ENCODE measurements around the gene SERPING1. TPM values are rescaled to one million over a fixed set of nuclear protein-coding genes. Genes with fewer than 3 reads are reported as not detected.
A peak's percentile ranks its signal among the peaks of the same experiment; 100 is the strongest.

Gene SERPING1
- total RNA-seq: 0.65 and 13.7 TPM in 2 replicates

GRCh38 chr11:57597461-57597915 is at the start of gene SERPING1:
Gene SERPING1 (plus strand): TSS chr11:57597685. CDS start chr11:57598271, 586 bp downstream.

GRCh38 chr11:57567515-57568329 is 29.8 kb upstream of the SERPING1 start, which contains the start of gene UBE2L6:
Gene UBE2L6 (minus strand): TSS chr11:57567672. CDS start chr11:57567611, 61 bp downstream.

GRCh38 chr11:57649826-57650738 is 52.6 kb downstream of the SERPING1 start, which contains the start of gene YPEL4:
Gene YPEL4 (minus strand): TSS chr11:57649912. CDS start chr11:57647107, 2,805 bp downstream.

GRCh38 chr11:57657194-57658022 is 59.9 kb downstream of the SERPING1 start, which contains the start of gene CLP1:
Gene CLP1 (plus strand): TSS chr11:57657762. CDS start chr11:57659477, 1,715 bp downstream.

Small RNAs within 50 kb of the gene (small RNA-seq; reads per million reads assigned to genes)
- 2,432 reads per million, percentile 100 among the genes with 10 or more reads in this experiment for gene MIR130A

Other genes starting within 250 kb of the SERPING1 start
- not detected in 2 replicates for gene PRG3, start 216.5 kb upstream of the SERPING1 start, total RNA-seq
- not detected in 2 replicates for gene PRG2, start 207.0 kb upstream of the SERPING1 start, total RNA-seq
- 5.9 and 6.2 TPM in 2 replicates for gene SLC43A3, start 170.6 kb upstream of the SERPING1 start, total RNA-seq
- gene RTN4RL2, start 137.2 kb upstream of the SERPING1 start, total RNA-seq: 0.22 TPM in 1 of 2 replicates, not detected in the other
- gene SLC43A1, start 82.0 kb upstream of the SERPING1 start, total RNA-seq: 1.2 and 1.6 TPM in 2 replicates
- 16.8 and 19.6 TPM in 2 replicates for gene TIMM10, start 66.9 kb upstream of the SERPING1 start, total RNA-seq
- gene SMTNL1, start 60.1 kb upstream of the SERPING1 start, total RNA-seq: not detected in 2 replicates
- gene UBE2L6, start 30.0 kb upstream of the SERPING1 start, total RNA-seq: 0.33 and 3.1 TPM in 2 replicates
- 0.33 and 0.39 TPM in 2 replicates for gene YPEL4, start 52.2 kb downstream of the SERPING1 start, total RNA-seq
- gene CLP1, start 60.1 kb downstream of the SERPING1 start, total RNA-seq: 16.9 and 17.5 TPM in 2 replicates
- 38.1 and 62.9 TPM in 2 replicates for gene ZDHHC5, start 70.4 kb downstream of the SERPING1 start, total RNA-seq
- gene MED19, start 114.5 kb downstream of the SERPING1 start, total RNA-seq: 14.9 and 16.2 TPM in 2 replicates
- gene TMX2, start 114.9 kb downstream of the SERPING1 start, total RNA-seq: 49.9 and 57.9 TPM in 2 replicates
- gene SELENOH, start 143.8 kb downstream of the SERPING1 start, total RNA-seq: 82.8 and 83.7 TPM in 2 replicates
- not detected in 2 replicates for gene BTBD18, start 154.1 kb downstream of the SERPING1 start, total RNA-seq
- 200 and 219 TPM in 2 replicates for gene CTNND1, start 164.1 kb downstream of the SERPING1 start, total RNA-seq

Data from placental epithelial cell (primary cell).